Kidney (tissue), 14 donors: ENCODE data around the gene PHC1. TPM values are rescaled to one million over a fixed set of nuclear protein-coding genes. Genes with fewer than 3 reads are reported as not detected.

Source experiments
- DNase-seq, 5 donors: peaks; one replicate each; pipeline ENCODE4 v3.0.0-alpha.2; 2013 to 2020
- FAIRE-seq: peaks from 2 replicates; lab custom pipeline; 2012; peaks lifted over from hg19 to GRCh38; lab: Jason Lieb, UNC
- H3K27ac ChIP-seq, 2 donors: one replicate each; pipeline ENCODE4 v1.7.0; 2013; ENCODE audit warnings: low read depth in 2 of 2, low read length in 2 of 2, inconsistent platforms in 1 of 2
- H3K27me3 ChIP-seq: one replicate; pipeline ENCODE4 v1.7.1; 2013; ENCODE audit warnings: low read length, inconsistent platforms; ENCODE audit not compliant: control insufficient read depth, insufficient read depth
- H3K36me3 ChIP-seq, 3 donors: one replicate each; pipeline versions ENCODE4 v1.7.0 to v1.7.1; 2013; ENCODE audit warnings: low read length in 3 of 3, control low read depth in 1 of 3, inconsistent platforms in 1 of 3; ENCODE audit not compliant: insufficient read depth in 3 of 3, control insufficient read depth in 2 of 3
- H3K4me1 ChIP-seq, 3 donors: one replicate each; pipeline versions ENCODE4 v1.7.0 to v1.7.1; 2013; ENCODE audit warnings: low read length in 3 of 3, inconsistent platforms in 1 of 3, low read depth in 1 of 3; ENCODE audit not compliant: control insufficient read depth in 2 of 3, insufficient read depth in 2 of 3
- H3K4me3 ChIP-seq, 3 donors: one replicate each; pipeline versions ENCODE4 v1.7.0 to v1.8.1; 2013; ENCODE audit warnings: low read length in 3 of 3, control low read depth in 1 of 3, inconsistent platforms in 1 of 3
- H3K9ac ChIP-seq, 3 donors: one replicate each; pipeline versions ENCODE4 v1.7.0 to v1.7.1; 2013; ENCODE audit warnings: low read length in 3 of 3, control low read depth in 1 of 3, inconsistent platforms in 1 of 3
- H3K9me3 ChIP-seq, 3 donors: one replicate each; pipeline versions ENCODE4 v1.7.0 to v1.7.1; 2013; ENCODE audit warnings: low read length in 3 of 3, control low read depth in 1 of 3, inconsistent platforms in 1 of 3; ENCODE audit not compliant: control insufficient read depth in 2 of 3, insufficient read depth in 1 of 3
- CTCF ChIP-seq: IDR thresholded peaks from 3 replicates; pipeline ENCODE4 v1.5.1; 2012; ENCODE audit warnings: mild to moderate bottlenecking, moderate library complexity, borderline replicate concordance; ENCODE audit not compliant: insufficient read depth; ENCODE audit errors: extremely low read depth
- intact Hi-C: fragments of 100-400 bp; cut with DNase I; formaldehyde crosslinking; loops from one replicate; pipeline ENCODE4 v1.11.1; 2022
- polyA plus RNA-seq: library from polyadenylated mRNA; stranded (reverse); fragments of 350-450 nt; fragmentation: Illumina TruSeq; extraction: RNeasy Lipid Tissue Mini Kit (QIAGEN cat#74804); gene quantifications from one replicate; pipeline ENCODE4 v1.2.3, GENCODE V29; 2014; ENCODE audit warnings: low read depth, low replicate concordance; ENCODE audit not compliant: insufficient read depth
- total RNA-seq: library from RNA; stranded (reverse); fragmentation: NEBNext Ultra II Directional; extraction: Animal tissue kit (Norgen Biotek cat#: 25700); gene quantifications from one replicate; pipeline ENCODE4 v1.2.1, GENCODE V29; 2021
- donor health status: control.
- donor health status: control.
- donor health status: control.
- donor health status: control.
- donor health status: control.
- donor health status: DM: yes; HTN: yes; CAD: no.
- donor health status: Normal renal cell carcinoma (clear cell type).

Gene PHC1
- total and polyA plus RNA-seq, 2 donors from 2014 or later, result 12.5 to 41.0 TPM

DNA sequence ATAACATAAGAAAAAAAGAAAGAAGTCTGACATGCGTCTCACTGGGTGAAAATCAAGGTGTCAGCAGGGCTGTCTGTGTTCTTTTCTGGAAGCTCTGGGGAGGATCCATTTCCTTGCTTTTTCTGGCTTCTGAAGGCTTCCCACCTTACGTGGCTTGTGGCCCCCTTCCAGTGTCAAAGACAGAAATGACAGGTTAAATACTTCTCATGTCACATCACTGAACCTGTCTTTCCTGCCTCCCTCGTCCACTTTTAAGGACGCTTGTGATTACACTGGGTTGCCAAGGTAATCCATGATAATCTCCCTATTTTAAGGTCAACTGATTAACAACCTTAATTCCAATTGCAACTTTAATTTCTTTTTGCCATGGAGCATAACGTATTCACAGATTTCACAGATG lies 4.6 kb upstream of the PHC1 start:
- intact Hi-C loops, result no loop called here
- no peak for TF ChIP-seq CTCF
- FAIRE-seq, result no peak
- H3K9me3 ChIP-seq, result no peaks in the 10 kb centered on the region
- DNase-seq, result no peak
- no peak overlapping the region for H3K9ac ChIP-seq
- no peak overlapping the region for H3K27ac ChIP-seq
- H3K36me3 ChIP-seq, result no peaks in the 10 kb centered on the region
- H3K4me3 ChIP-seq, result no peak overlapping the region
- no peaks in the 10 kb centered on the region for H3K27me3 ChIP-seq
- H3K4me1 ChIP-seq, result peaks cover 0 to 8% (median 0%) of the 10 kb centered on the region in 3 donors

- no peak for DNase-seq
- H3K4me3 ChIP-seq, result no peak overlapping the region
- H3K27me3 ChIP-seq, result no peaks in the 10 kb centered on the region
- H3K9ac ChIP-seq, result no peak overlapping the region
- TF ChIP-seq CTCF, result no peak
- no peak for FAIRE-seq
- intact Hi-C loops, result no loop called here
- H3K9me3 ChIP-seq, result no peaks in the 10 kb centered on the region
- H3K27ac ChIP-seq, result no peak overlapping the region
- no peaks in the 10 kb centered on the region for H3K36me3 ChIP-seq
- H3K4me1 ChIP-seq, result peaks cover 0 to 8% (median 5%) of the 10 kb centered on the region in 3 donors
Measured at GRCh38 chr12:8911606-8912268, 2.6 kb upstream of the PHC1 start.

DNA sequence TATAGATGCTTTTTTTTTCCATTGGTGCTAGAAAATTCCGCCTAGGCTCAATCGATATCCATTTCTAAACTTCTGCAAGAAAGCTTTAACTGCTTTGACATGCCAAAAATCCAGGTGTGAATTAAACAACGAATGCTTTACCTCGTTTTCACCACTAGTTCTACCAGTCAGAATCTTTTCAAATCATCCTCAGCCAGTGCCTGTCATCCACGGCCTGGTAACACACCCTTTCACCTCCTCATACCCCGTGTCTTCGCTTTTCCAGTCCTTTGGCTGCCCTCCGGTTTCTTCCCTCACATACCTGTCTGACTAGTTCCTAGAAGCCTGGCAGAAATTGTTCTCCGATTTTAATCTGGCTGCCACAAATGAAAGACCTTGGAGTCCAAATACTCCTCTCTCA lies 1.4 kb upstream of the PHC1 start:
- Histone ChIP-seq H3K4me3 (peak overlapping the region in 2 of 3 donors; percentile 71 to 95), H3K4me1 (peaks cover 0 to 8% (median 5%) of the 10 kb centered on the region in 3 donors), H3K36me3 (no peaks in the 10 kb centered on the region), H3K9me3 (no peaks in the 10 kb centered on the region), H3K27me3 (no peaks in the 10 kb centered on the region), H3K27ac (peak overlapping the region in 1 of 2 donors; percentile 57), H3K9ac (peak overlapping the region in 1 of 3 donors; percentile 41)
- DNase-seq (peak in 4 of 5 donors; percentile 35 to 64 (median 58)), FAIRE-seq (no peak)
- intact Hi-C loops, result no loop called here
- no peak for TF ChIP-seq CTCF

- no peaks in the 10 kb centered on the region for H3K27me3 ChIP-seq
- H3K36me3 ChIP-seq, result peaks cover 0 to 3% (median 0%) of the 10 kb centered on the region in 3 donors
- intact Hi-C loops, result no loop called here
- TF ChIP-seq CTCF, result no peak
- H3K27ac ChIP-seq, result peak overlapping the region; percentile 59 to 72
- no peak for DNase-seq
- no peak for FAIRE-seq
- H3K4me1 ChIP-seq, result peaks cover 0 to 8% (median 5%) of the 10 kb centered on the region in 3 donors
- H3K9me3 ChIP-seq, result no peaks in the 10 kb centered on the region
- H3K9ac ChIP-seq, result peak overlapping the region; percentile 35 to 72 (median 72)
- peak overlapping the region; percentile 71 to 95 (median 86) for H3K4me3 ChIP-seq
Measured at GRCh38 chr12:8913702-8914032, 642 bp upstream of the PHC1 start.
